GM18505 (cell line): ENCODE data around the gene CHD5.

Source experiments
- ATAC-seq: cut with Tn5 transposase; IDR thresholded peaks from one replicate; pipeline ENCODE4 v1.9.1; 2021; ENCODE audit not compliant: unreplicated experiment
- POLR2A ChIP-seq: IDR thresholded peaks from 4 replicates; pipeline ENCODE4 v1.6.1; 2011; ENCODE audit warnings: borderline replicate concordance; ENCODE audit not compliant: insufficient read depth, insufficient read length; ENCODE audit errors: extremely low read depth

CHD5 gene

DNA sequence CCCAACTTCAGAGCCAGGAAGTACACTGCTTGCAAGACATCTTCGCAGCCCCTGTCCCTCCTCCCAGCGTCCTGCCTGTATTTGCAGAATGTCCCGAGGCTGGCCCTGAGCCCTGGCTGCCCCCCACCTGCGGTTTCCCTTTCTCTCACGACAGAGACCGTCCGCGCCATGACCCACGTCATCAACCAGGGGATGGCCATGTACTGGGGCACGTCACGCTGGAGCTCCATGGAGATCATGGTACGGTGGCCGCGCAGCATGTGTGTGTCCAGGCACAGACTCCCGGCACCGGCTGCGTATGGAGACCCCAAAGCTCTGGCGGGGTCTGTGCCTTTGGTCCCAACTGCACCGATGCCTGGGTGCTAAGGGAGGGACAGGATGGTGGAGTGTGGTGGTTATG, 85.9 kb downstream of the CHD5 start:
- TF ChIP-seq POLR2A: no peak
- no peak for ATAC-seq

DNA sequence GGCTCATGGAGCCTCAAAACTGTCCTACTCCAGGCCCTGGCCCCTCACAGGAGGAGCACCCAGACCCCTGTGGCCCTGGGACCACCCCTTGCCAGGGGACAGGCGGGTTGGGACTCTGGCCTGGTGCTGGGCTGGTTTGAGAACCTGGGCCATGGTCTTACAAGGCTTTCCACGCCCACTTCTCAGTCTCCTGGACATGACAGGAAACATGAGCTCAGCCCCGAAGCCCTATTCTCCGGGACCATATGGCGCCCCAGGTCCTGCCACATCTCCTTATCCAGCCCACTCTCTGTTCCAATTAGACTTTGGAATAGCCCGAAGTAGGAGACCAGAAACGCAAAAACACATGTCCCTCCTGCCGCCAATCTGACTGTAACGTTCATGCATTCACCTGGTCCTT, 86.5 kb downstream of the CHD5 start:
- ATAC-seq: no peak
- no peak for TF ChIP-seq POLR2A

DNA sequence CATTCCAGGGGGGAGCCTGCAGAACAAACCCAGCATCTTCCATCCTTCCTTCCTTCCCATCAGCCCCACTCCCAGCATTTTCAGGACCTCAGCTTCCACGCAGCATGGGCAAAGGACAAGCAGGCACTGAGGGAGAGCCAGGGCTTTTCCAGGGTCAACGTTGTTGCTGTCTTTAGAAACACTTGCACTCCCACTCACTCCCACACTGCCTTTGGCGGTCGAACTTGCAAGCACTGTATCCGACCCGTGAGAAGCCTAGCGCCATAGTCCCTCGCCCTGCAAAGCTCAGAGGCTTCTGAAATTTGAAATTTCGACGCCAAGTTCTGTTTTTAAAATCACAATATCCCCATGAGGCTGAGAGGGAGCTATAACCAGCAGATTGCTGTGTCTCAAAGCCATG, 87.0 kb downstream of the CHD5 start:
- no peak for TF ChIP-seq POLR2A
- ATAC-seq: no peak

DNA sequence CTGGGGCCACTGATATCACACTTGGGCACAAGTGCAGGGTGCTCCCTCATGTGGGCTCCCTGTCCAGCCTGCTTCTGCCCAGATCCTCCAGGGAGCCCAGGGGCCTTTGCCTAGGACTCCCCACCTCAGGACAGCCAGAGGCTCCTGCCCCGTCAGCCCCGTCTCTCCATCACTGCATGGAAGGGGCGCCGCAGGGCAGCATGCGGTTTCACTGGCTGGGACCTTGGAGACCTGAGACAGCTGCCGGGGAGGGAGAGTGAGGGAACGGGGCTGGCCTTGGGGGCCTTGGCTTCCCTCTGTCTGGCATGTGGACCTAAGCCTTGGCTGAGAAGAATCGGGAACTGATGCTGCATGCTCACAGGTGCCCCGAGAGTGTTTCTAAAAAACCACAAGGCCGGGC, 87.9 kb downstream of the CHD5 start:
- ATAC-seq: no peak
- no peak for TF ChIP-seq POLR2A

DNA sequence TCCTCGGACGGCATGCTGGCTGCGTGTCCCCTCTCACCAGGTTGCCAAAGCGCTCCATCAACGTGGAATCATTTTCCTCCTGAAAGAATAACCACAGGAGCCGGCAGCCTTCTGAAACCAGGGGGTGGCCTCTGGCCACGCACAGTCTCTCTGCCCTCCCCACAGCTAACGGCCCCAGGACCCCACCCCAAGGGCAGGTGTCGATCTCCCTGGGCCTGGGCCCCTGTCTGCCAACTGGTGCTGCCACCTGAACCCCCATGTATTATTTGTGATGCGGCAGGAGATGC, 88.4 kb downstream of the CHD5 start:
- ATAC-seq: no peak
- no peak for TF ChIP-seq POLR2A

DNA sequence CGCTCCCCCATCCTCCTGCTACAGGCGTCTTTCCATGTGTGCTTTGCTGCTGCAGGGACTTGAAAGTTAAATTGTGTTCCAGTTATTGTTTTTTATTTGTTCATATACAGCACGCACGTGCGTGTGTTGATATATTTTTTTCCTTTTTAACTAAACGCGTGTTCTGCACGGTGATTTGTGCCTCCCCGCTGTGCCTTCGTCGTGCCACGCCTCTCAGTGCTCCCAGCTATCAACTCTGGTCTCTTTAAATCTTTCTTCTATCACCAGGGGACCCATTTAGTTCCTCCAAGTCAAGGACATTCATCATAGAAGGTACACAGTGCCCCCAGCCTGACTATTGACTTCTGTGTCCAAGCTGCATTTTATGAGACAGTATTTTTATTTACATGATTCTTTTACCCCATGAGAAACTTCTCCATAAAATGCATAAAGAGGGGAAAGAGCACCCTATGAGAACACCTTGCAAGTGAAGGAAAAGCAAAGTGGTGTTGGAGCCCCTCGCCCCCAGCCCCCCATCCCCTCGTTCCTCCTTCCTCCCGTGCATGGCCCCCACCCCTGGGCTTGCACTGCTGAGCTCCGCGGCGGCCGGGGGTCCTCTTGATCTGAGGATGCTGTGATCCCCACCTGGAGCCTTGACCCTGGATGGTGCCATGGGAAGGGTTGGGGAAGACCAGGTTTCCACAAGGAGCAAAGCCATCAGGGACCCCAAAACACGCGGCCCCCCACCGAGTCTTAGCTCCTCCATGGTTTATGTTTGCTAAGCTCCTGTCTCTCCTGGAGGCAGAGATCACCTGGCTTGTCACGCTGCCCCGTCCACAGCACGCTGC, 88.9 kb downstream of the CHD5 start:
- TF ChIP-seq POLR2A: no peak
- ATAC-seq: no peak

DNA sequence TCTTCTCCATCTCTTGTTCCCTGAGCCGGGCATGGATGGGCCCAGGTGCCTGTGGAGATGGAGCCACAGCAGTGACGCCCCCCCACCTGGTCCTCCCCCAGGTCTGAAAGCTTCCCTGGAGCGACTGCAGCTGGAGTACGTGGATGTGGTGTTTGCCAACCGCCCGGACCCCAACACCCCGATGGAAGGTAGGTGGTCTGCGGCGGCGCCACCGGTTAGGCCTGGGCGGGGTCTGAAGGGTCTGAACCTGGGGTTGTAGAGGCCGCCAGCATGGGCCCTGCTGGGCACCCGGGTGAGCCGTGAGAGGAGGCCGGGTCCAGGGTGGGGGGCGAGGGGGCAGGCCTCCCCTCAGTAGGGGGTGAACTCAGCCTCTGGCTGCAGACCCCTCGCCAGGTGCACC, 89.8 kb downstream of the CHD5 start:
- no peak for TF ChIP-seq POLR2A
- ATAC-seq: no peak

DNA sequence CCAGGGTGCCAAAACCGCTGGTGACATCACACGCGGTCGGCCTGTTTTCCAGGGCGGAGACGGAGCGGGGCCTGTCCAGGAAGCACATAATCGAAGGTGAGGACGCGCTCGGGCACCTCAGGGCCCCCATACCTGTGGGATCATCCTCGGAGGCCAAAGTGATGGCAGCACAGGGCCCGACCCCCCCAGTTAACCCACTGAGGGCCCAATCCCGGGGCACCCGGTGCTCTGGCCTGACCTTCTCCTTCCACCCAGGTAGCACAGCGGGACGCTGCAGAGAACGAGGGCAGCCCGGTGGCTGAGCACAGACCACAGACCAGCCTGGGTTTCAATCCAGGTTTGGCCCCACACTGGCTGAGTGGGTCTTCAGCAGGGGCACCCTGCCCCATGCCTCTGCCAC, 91.2 kb downstream of the CHD5 start:
- no peak for TF ChIP-seq POLR2A
- no peak for ATAC-seq

DNA sequence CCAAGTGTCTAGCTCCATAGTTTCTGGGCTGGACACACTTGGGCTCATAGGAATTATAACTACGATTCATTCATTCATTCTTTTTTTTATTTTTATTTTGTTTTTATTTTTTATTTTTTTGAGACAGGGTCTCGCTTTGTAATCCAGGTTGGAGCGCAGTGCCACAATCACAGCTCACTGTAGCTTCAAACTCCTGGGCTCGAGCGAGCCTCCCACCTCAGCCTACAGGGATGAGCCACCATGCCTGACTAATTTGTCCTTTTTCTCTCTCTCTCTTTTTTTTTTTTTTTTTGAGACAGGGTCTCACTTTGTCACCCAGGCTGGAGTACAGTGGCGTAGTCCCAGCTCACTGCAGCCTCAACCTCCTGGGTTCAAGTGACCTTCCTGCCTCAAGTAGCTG, 92.2 kb downstream of the CHD5 start:
- ATAC-seq: no peak
- no peak for TF ChIP-seq POLR2A

DNA sequence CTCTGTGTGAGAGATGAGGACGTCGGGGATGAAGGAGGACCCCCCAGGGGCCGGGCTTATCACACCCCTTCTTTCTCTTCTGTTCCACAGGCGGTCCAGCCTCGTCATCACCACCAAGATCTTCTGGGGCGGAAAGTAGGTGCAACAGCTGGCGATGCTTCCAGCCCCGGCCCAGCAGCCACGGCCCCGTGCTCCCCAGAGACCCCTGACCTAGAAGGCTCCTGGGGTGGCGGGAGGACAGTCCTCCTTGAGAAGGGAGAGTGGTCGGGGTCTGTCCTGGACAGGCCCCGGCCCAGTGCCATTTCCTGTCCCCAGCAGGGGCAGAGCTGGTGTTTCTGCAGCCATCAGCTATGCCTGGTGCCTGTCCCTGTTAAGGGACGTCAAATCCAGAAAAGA, 92.7 kb downstream of the CHD5 start:
- ATAC-seq: no peak
- TF ChIP-seq POLR2A: no peak

DNA sequence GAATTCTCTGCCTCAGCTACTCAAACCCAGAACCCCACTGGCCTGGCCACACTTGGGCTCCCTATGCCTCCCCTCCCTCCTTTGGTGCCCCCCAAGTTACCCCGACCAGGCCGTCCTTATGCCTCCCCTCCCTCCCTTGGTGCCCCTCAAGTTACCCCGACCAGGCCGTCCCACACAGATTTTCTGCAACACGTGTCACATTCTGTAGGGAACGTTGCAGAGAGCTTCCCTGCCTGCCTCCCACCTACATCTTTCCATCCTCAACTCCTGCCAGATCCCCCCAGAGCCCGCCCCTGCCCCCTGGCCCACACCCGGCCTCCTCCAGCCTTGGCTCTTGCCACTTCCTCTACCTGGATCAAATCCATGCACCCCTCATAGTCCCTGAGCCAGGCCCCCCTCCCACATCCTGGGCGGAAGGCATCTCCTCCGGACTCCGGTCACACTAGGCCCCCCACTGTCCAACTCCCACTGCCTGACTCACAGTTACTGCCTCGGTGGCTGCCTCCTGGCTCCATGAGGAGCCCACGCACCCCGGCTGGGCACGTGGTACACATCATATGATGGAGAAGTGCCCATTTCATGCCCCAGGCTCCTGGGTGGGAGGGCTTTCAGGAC, 93.3 kb downstream of the CHD5 start:
- no peak for ATAC-seq
- TF ChIP-seq POLR2A: no peak

DNA sequence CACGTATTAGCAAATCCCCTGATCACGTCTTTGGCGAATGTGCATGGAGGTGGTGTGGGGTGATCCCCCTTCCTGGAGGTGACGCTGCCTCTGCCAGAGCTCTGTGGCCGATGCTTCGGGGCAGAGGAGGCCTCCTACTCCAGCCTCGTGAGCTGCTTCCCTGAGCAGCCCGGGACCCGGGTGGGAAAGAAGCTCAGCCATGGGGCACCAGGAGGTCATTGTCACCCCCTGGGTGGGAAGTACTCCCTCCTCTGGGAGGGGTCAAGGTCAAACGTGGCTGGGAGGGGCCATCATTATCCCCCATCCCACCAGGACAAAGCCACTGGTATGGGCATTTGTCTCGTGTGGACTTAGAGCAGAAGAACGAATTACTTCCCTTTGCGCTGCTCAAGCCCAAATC, 93.8 kb downstream of the CHD5 start:
- no peak for ATAC-seq
- TF ChIP-seq POLR2A: no peak

DNA sequence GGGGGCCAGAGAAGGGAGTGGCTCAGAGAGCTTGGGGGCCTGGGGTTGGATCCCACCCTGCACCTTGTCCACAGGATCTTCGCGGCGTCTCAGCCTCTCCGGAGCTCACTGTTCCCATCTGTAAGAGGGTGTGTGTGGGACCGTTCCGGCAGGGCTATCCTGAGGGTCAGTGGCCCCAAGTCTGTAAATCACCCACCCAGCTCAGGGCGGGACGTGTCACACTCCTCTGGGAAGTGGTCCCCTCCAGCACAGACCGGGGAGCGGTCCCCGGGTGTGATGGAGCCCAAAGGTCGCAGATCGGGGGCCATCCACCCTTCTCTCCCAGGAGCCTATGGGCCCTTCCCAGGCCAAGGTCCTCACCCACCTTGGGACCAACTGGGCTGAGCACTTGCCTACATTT, 94.5 kb downstream of the CHD5 start:
- no peak for TF ChIP-seq POLR2A
- ATAC-seq: no peak

DNA sequence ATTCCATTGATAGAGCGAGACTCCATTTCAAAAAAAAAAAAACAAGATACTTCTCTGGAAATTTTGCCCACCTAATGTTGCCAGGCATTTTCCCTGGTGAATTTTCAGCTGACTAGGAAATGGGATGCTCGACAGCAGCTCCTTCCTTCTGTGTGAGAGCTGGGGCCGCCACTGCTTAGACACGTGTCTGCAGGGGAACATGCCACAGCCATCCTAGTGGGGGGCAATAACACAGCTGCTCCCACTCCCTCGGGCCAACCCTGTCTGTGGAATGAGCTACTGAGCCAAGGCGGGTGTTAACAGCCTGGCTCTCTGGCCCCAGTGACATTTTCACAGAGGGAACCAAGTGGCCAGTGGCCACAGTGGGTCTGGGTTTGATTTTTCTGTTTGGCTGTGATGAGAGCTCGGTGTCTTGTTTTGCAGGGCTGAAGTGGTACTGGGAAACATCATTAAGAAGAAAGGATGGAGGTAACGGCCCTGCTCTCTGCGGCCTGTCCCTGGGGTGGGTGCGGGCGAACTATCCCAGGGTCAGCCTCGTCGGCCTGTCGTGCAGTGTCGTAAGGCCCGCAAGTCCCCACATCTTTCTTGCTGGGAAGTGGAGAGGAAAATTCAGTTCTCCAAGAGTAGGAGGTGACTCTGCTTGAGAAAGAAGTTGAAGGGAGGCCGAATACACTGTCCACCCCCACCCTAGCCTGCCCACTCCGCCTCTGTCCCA, 95.2 kb downstream of the CHD5 start:
- TF ChIP-seq POLR2A: no peak
- ATAC-seq: no peak

DNA sequence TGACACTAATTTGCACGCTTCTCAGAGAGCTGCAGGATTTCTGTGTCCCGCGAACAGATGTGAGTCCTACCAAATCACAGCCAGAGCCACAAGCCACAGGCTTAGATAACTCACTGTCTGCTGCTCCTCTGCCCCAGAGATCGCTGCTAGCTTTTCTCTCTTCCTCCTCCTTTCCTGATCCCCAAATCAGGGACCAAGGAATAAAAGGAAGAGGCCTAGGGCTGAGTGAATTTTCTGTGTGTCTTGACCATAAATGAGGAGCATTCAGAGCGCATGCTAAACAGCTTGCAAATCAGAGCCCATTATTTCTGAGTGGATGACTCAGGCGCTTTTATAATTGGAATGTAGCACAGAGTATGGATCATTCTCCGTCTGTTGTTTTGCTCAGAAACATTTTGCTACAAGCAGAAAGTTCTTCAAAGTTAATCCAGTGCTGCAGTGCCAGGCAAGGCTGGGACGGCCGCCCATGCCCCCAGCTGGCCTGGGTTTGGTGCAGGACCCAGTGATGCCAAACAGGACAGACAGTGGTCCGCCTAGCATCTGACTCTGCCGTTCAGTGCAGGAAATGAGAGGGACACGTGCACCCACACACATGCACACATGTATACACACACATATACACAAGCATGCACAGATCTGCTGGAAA, 96.2 kb downstream of the CHD5 start:
- ATAC-seq: no peak
- no peak for TF ChIP-seq POLR2A

DNA sequence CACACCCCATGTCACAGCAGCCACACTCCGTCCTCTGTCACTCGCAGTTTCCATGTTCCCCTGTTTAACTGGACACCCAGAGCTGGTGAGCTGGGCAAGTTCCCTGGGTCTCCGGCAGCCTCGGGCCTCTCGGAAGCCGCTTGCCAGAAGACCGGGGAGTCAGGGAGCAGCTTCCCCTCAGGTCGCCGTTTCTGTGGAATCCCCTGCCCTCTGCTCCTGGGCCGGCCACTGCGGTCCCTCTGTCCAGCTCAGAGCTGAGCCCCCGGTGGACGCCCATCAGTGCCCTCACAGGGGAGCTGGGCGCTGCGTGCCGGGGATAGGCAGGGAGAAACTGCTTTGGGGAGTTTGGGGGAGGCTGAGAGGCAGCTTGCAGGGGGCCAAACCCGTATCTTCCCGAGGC, 96.7 kb downstream of the CHD5 start:
- no peak for TF ChIP-seq POLR2A
- ATAC-seq: no peak
